Adipose tissue (tissue), 3 donors: Measurements from ENCODE around the gene CACNA2D3. TPM values are rescaled to one million over a fixed set of nuclear protein-coding genes. Genes with fewer than 3 reads are reported as not detected.

Source experiments
- H3K27ac ChIP-seq: one replicate; pipeline ENCODE4 v1.5.1; 2013; ENCODE audit warnings: low read depth, low read length
- WGBS, 3 donors: extraction: QIAGEN DNeasy Blood & Tissue Kit; methylation state at CpG; one replicate each; pipeline ENCODE4 v1.1.7; 2013; 5-methylcytosine and 5-hydroxymethylcytosine counted together
- polyA plus RNA-seq, 3 donors: library from polyadenylated mRNA; stranded (reverse); fragments of 200-250 nt; gene quantifications; one replicate each; pipeline ENCODE4 v1.2.3, GENCODE V29; 2013
- donor health status: healthy with polysubstance abuse.
- donor health status: Bipolar disorder and iron deficiency.
- donor health status: healthy.

CACNA2D3 gene
- polyA plus RNA-seq, 3 donors = 0.08 to 3.0 (median 0.30) TPM

- no peak overlapping the region for H3K27ac ChIP-seq
- WGBS, 3 donors = 83 to 91% (median 88%) methylated on average over 4 of the region's 4 CpGs
These were observed 878.6 kb downstream of the CACNA2D3 start for GRCh38 chr3:55000953-55001352.

GRCh38 chr3:55002416-55002930 lies 880.1 kb downstream of the CACNA2D3 start:
- 60 to 83% (median 82%) methylated on average over 9 of the region's 9 CpGs for WGBS, 3 donors
- H3K27ac ChIP-seq = no peak overlapping the region

GRCh38 chr3:55006244-55006676 lies 883.9 kb downstream of the CACNA2D3 start:
- 35 to 56% (median 50%) methylated on average over 8 of the region's 8 CpGs for WGBS, 3 donors
- H3K27ac ChIP-seq = no peak overlapping the region

GRCh38 chr3:55007971-55008370 lies 885.6 kb downstream of the CACNA2D3 start:
- whole genome bisulfite sequencing, 3 donors = 67 to 81% (median 73%) methylated on average over 1 of the region's 1 CpG

GRCh38 chr3:55009372-55009771 lies 887.0 kb downstream of the CACNA2D3 start:
- 69 to 82% (median 76%) methylated on average over 4 of the region's 4 CpGs for WGBS, 3 donors
- no peak overlapping the region for H3K27ac ChIP-seq

More at GRCh38 chr3:55007971-55008370, 885.6 kb downstream of the CACNA2D3 start:
- no peak overlapping the region for H3K27ac ChIP-seq

- WGBS, 3 donors = 78 to 93% (median 84%) methylated on average over 4 of the region's 4 CpGs
- H3K27ac ChIP-seq = no peak overlapping the region
These were observed 889.7 kb downstream of the CACNA2D3 start for GRCh38 chr3:55012091-55012490.

- 48 to 64% (median 61%) methylated on average over 5 of the region's 5 CpGs for WGBS, 3 donors
- H3K27ac ChIP-seq = no peak overlapping the region
These were observed 891.0 kb downstream of the CACNA2D3 start for GRCh38 chr3:55013145-55013925.

GRCh38 chr3:55014081-55014480 lies 891.7 kb downstream of the CACNA2D3 start:
- H3K27ac ChIP-seq = no peak overlapping the region
- WGBS, 3 donors = 63 to 78% (median 71%) methylated on average over 4 of the region's 4 CpGs

- 66 to 74% (median 72%) methylated on average over 5 of the region's 5 CpGs for WGBS, 3 donors
- no peak overlapping the region for H3K27ac ChIP-seq
These were observed 892.6 kb downstream of the CACNA2D3 start for GRCh38 chr3:55014906-55015305.

- no peak overlapping the region for H3K27ac ChIP-seq
- WGBS, 3 donors = 87 to 94% (median 90%) methylated on average over 3 of the region's 3 CpGs
These were observed 895.5 kb downstream of the CACNA2D3 start for GRCh38 chr3:55017876-55018275.

- no peak overlapping the region for H3K27ac ChIP-seq
- WGBS, 3 donors = 48 to 90% (median 87%) methylated on average over 4 of the region's 4 CpGs
These were observed 908.6 kb downstream of the CACNA2D3 start for GRCh38 chr3:55030938-55031337.

- WGBS, 3 donors = 62 to 85% (median 78%) methylated on average over 5 of the region's 5 CpGs
These were observed 914.7 kb downstream of the CACNA2D3 start for GRCh38 chr3:55036883-55037577.

GRCh38 chr3:55042591-55042990 lies 920.2 kb downstream of the CACNA2D3 start:
- WGBS, 3 donors = 67 to 80% (median 74%) methylated on average over 2 of the region's 2 CpGs
- no peak overlapping the region for H3K27ac ChIP-seq

More at GRCh38 chr3:55036883-55037577, 914.7 kb downstream of the CACNA2D3 start:
- no peak overlapping the region for H3K27ac ChIP-seq

GRCh38 chr3:55044486-55044885 lies 922.1 kb downstream of the CACNA2D3 start:
- H3K27ac ChIP-seq = no peak overlapping the region
- 82 to 93% (median 85%) methylated on average over 1 of the region's 1 CpG for WGBS, 3 donors

- whole genome bisulfite sequencing, 3 donors = 79 to 81% (median 80%) methylated on average over 5 of the region's 5 CpGs
These were observed 936.8 kb downstream of the CACNA2D3 start for GRCh38 chr3:55059027-55059629.

GRCh38 chr3:55060896-55061719 lies 938.8 kb downstream of the CACNA2D3 start:
- H3K27ac ChIP-seq = no peak overlapping the region
- WGBS, 3 donors = 74 to 81% (median 80%) methylated on average over 5 of the region's 5 CpGs

More at GRCh38 chr3:55059027-55059629, 936.8 kb downstream of the CACNA2D3 start:
- H3K27ac ChIP-seq = no peak overlapping the region

- WGBS, 3 donors = 57 to 83% (median 70%) methylated on average over 2 of the region's 2 CpGs
- H3K27ac ChIP-seq = no peak overlapping the region
These were observed 939.3 kb downstream of the CACNA2D3 start for GRCh38 chr3:55061720-55062034.

GRCh38 chr3:55064164-55064563 lies 941.8 kb downstream of the CACNA2D3 start:
- H3K27ac ChIP-seq = no peak overlapping the region
- WGBS, 3 donors = 89 to 95% (median 92%) methylated on average over 2 of the region's 2 CpGs
